Measurements from ENCODE around the gene MX1.

Gene MX1

DNA sequence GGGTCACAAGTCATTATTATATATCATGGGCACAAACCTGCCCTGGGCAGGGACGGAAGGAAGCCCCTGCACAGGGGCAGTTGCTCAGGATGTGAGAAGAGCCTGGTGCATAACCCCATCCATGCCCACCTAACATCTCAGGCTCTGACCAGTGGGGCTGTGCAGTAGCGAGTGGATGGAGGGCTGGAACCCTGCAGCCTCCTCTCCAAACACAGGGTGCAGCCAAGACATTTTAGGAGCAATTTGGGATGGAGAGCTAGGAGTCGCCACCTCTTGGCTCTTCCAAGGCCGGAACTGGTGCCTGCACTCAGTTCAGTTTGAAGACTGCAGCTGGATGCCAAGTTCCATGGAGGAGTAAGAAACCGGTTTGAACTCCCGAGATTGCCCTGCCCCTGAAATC lies 2.8 kb downstream of the MX1 start:
- no peaks in the 10 kb centered on the region for H3K27me3 ChIP-seq (ENCODE audit: insufficient read depth, low read length, poor library complexity, severe bottlenecking)
- H3K9me2 ChIP-seq (replicated peaks; ENCODE audit: low read depth, low read length) = no peaks in the 10 kb centered on the region
- H3K9me3 ChIP-seq (ENCODE audit: insufficient read depth, low read depth, low read length) = no peaks in the 10 kb centered on the region
- H4K20me1 ChIP-seq (ENCODE audit: insufficient read depth, low read length, poor library complexity, severe bottlenecking) = no peaks in the 10 kb centered on the region
- no peaks in the 10 kb centered on the region for H3K36me3 ChIP-seq (ENCODE audit: insufficient read depth, low read length)
- H3K4me1 ChIP-seq (ENCODE audit: insufficient read depth, low read length, poor library complexity, severe bottlenecking) = no peaks in the 10 kb centered on the region
- no peaks in the 10 kb centered on the region for H3F3A ChIP-seq (ENCODE audit: low read depth)
- H2AFZ ChIP-seq (ENCODE audit: low read length) = no peak overlapping the region
- no peaks in the 10 kb centered on the region for H3K79me2 ChIP-seq (ENCODE audit: insufficient read depth, low read length)
- no peak overlapping the region for H3K9ac ChIP-seq (ENCODE audit: low read depth, low read length, poor library complexity, severe bottlenecking)
- no peak overlapping the region for H3K4me2 ChIP-seq (ENCODE audit: low read depth, low read length, poor library complexity, severe bottlenecking)
- TF ChIP-seq, protein P1, sequence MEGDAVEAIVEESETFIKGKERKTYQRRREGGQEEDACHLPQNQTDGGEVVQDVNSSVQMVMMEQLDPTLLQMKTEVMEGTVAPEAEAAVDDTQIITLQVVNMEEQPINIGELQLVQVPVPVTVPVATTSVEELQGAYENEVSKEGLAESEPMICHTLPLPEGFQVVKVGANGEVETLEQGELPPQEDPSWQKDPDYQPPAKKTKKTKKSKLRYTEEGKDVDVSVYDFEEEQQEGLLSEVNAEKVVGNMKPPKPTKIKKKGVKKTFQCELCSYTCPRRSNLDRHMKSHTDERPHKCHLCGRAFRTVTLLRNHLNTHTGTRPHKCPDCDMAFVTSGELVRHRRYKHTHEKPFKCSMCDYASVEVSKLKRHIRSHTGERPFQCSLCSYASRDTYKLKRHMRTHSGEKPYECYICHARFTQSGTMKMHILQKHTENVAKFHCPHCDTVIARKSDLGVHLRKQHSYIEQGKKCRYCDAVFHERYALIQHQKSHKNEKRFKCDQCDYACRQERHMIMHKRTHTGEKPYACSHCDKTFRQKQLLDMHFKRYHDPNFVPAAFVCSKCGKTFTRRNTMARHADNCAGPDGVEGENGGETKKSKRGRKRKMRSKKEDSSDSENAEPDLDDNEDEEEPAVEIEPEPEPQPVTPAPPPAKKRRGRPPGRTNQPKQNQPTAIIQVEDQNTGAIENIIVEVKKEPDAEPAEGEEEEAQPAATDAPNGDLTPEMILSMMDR (conservative IDR thresholded peaks at IDR 0.05; ENCODE audit: low read length) = no peak
- TF ChIP-seq EZH2phosphoT487 (IDR thresholded peaks at IDR 0.05; ENCODE audit: borderline replicate concordance) = no peak
- no peak overlapping the region for H3K4me3 ChIP-seq (ENCODE audit: low read length, poor library complexity, severe bottlenecking)

DNA sequence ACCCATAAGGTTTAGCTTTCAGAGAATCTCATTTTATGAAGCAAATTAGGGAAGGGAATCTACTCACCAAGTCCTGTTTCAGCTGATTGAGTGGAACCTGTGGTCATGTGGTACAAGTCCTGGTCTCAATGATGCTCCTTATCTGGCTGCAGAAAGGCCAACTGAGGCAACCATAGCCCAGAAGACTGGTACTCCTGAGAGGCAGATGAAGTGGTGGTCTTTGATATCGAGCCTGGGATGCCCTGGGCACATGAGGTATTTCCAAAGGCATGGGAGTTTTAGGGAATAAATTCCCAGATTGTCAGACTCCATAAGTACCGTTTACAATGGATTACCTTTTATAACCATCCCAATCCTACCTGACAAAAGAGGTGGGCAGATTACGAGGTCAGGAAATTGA lies 3.3 kb downstream of the MX1 start:
- H3K9me2 ChIP-seq (replicated peaks; ENCODE audit: low read depth, low read length) = no peaks in the 10 kb centered on the region
- no peaks in the 10 kb centered on the region for H3K36me3 ChIP-seq (ENCODE audit: insufficient read depth, low read length)
- TF ChIP-seq EZH2phosphoT487 (IDR thresholded peaks at IDR 0.05; ENCODE audit: borderline replicate concordance) = no peak
- TF ChIP-seq, protein P1 (conservative IDR thresholded peaks at IDR 0.05; ENCODE audit: low read length) = no peak
- H3K27me3 ChIP-seq (ENCODE audit: insufficient read depth, low read length, poor library complexity, severe bottlenecking) = no peaks in the 10 kb centered on the region
- no peaks in the 10 kb centered on the region for H3K4me1 ChIP-seq (ENCODE audit: insufficient read depth, low read length, poor library complexity, severe bottlenecking)
- H3K4me2 ChIP-seq (ENCODE audit: low read depth, low read length, poor library complexity, severe bottlenecking) = no peak overlapping the region
- H3K4me3 ChIP-seq (ENCODE audit: low read length, poor library complexity, severe bottlenecking) = no peak overlapping the region
- H4K20me1 ChIP-seq (ENCODE audit: insufficient read depth, low read length, poor library complexity, severe bottlenecking) = no peaks in the 10 kb centered on the region
- H3F3A ChIP-seq (ENCODE audit: low read depth) = no peaks in the 10 kb centered on the region
- H3K79me2 ChIP-seq (ENCODE audit: insufficient read depth, low read length) = no peaks in the 10 kb centered on the region
- H2AFZ ChIP-seq (ENCODE audit: low read length) = no peak overlapping the region
- H3K9me3 ChIP-seq (ENCODE audit: insufficient read depth, low read depth, low read length) = no peaks in the 10 kb centered on the region
- H3K9ac ChIP-seq (ENCODE audit: low read depth, low read length, poor library complexity, severe bottlenecking) = no peak overlapping the region

- Histone ChIP-seq H3K36me3 (ENCODE audit: insufficient read depth, low read length) (no peaks in the 10 kb centered on the region), H3K4me1 (ENCODE audit: insufficient read depth, low read length, poor library complexity, severe bottlenecking) (no peaks in the 10 kb centered on the region), H3F3A (ENCODE audit: low read depth) (no peaks in the 10 kb centered on the region), H4K20me1 (ENCODE audit: insufficient read depth, low read length, poor library complexity, severe bottlenecking) (no peaks in the 10 kb centered on the region), H3K4me2 (ENCODE audit: low read depth, low read length, poor library complexity, severe bottlenecking) (no peak overlapping the region), H3K4me3 (ENCODE audit: low read length, poor library complexity, severe bottlenecking) (no peak overlapping the region), H3K79me2 (ENCODE audit: insufficient read depth, low read length) (no peaks in the 10 kb centered on the region), H3K9me2 (replicated peaks; ENCODE audit: low read depth, low read length) (no peaks in the 10 kb centered on the region), H3K9ac (ENCODE audit: low read depth, low read length, poor library complexity, severe bottlenecking) (no peak overlapping the region), H3K9me3 (ENCODE audit: insufficient read depth, low read depth, low read length) (peaks cover 2% of the 10 kb centered on the region; the same call in 1 of the 2 replicates), H2AFZ (ENCODE audit: low read length) (no peak overlapping the region), H3K27me3 (ENCODE audit: insufficient read depth, low read length, poor library complexity, severe bottlenecking) (no peaks in the 10 kb centered on the region)
- TF ChIP-seq, protein P1 (conservative IDR thresholded peaks at IDR 0.05; ENCODE audit: low read length) = no peak
- no peak for TF ChIP-seq EZH2phosphoT487 (IDR thresholded peaks at IDR 0.05; ENCODE audit: borderline replicate concordance)
Observed at GRCh38 chr21:41429925-41430491, 4.0 kb downstream of the MX1 start.

Measured in Loucy (cell line).